Activated CD8-positive, alpha-beta memory T cell treated with anti-CD3 and anti-CD28 coated beads for 48 hours (primary cell): ENCODE data around the gene TOM1L2.

Experiments
- DNase-seq, 3 experiments: peaks; one replicate each; pipeline ENCODE4 v3.0.0-alpha.2; 2020; ENCODE audit warnings: low read depth in 2 of 3, low spot score in 2 of 3

TOM1L2 gene

GRCh38 chr17:17823433-17824118 is 148.6 kb downstream of the TOM1L2 start:
- DNase-seq, result peak in 2 of 3 experiments; percentile 45 to 63

DNA sequence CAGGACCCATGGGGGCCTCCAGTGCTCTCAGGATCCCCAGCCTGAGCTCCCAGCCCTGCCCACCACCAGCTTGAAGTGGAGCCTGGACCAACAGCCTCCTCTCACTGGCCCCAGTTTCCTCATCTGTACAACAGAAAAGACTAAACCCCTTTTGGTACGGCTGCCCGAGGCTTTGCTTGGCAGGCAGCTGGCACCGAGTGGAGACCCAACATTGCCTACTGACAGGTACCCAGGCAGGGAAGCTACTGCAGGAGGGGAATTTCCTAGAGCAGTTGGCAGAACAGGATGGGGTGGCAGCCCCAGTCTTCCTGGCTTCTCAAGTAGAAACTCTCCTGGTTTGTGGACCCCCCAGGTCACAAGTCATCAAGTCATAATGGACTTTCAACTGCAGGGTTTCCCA is 149.6 kb downstream of the TOM1L2 start:
- DNase-seq, result no peak

- DNase-seq, result no peak
These were observed 150.0 kb downstream of the TOM1L2 start for GRCh38 chr17:17822189-17822588.

GRCh38 chr17:17820463-17821158 is 151.6 kb downstream of the TOM1L2 start:
- no peak for DNase-seq

- no peak for DNase-seq
These were observed 152.2 kb downstream of the TOM1L2 start for GRCh38 chr17:17820046-17820445.

DNA sequence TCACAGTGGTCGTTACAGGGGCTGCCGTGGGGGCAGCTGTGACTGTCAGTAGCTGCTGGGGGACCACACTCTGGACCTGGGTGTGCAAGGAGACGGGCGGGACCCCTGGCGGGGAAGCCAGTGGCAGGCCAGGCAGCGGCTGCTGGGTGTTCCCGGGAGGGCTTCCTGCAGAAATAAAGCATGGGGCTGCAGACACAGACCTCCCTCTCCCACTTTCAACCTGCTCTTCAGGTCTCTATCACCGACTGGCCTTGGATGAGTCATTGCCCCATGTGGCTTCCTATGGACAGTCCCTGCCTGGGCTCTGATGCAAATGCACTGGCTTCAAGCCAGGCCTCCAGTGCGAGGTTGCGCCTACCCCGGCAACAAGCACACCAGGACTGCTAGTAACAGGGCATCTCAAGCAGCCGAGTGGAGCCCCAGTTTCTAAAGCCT is 152.6 kb downstream of the TOM1L2 start:
- DNase-seq, result peak in 2 of 3 experiments; percentile 59 to 69

GRCh38 chr17:17819111-17819510 is 153.1 kb downstream of the TOM1L2 start:
- no peak for DNase-seq

DNA sequence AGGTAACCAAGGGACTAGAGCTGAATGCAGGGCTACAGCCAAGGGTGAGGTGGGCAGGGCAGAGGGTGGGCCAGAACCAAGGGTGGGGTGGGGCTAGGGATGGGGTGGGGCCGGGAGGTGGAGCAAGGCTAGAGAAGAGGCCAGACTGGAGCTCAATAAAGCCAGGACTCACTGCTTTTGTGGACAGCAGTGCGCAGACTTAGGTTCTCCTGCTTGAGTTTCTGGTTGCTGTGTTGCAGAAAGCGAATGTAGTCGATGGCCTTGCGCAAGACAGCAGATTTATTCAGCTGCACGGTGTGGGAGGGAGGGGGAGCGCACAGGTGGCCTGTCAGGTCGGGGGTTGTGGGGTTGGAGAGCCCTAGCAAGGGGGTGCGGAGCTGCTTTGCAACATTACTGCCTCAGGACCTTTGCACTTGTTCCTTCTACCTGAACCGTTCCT is 154.1 kb downstream of the TOM1L2 start:
- DNase-seq, result no peak

- DNase-seq, result no peak
These were observed 154.7 kb downstream of the TOM1L2 start for GRCh38 chr17:17817552-17817947.

DNA sequence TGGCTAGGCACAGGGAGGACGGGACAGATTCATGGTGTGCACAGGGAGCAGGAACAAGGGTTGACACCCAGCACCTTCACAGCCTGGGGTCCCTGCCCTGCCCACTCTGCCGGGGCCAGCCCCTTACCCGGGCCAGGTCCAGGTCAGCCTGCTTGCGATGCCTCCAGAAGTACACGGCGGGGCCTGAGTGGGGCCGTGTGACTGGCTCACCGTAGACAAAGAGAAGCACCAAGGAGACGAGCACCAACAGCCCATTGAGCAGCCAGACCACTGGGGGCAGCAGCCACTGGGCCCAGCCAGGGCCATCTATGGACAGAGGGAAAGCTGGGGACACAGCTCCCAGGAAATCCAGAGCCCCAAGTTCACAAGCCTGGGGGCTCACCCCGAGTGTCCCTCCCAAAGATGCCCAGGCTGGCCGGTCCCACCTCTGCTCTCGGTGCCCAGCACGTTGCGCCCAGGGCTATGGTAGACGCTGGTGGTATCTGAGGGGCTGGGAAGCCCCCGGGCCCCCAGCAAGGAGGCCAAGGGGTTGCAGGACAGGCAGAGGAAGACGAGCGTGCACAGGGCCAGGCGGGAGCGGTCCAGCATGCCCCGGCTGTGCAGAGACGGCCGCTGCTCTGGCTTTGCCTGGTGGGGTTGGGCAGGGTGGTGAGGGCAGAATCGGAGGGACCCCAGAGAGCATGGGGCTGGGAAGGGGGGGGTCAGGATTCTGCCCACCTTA is 155.2 kb downstream of the TOM1L2 start:
- DNase-seq, result no peak

DNA sequence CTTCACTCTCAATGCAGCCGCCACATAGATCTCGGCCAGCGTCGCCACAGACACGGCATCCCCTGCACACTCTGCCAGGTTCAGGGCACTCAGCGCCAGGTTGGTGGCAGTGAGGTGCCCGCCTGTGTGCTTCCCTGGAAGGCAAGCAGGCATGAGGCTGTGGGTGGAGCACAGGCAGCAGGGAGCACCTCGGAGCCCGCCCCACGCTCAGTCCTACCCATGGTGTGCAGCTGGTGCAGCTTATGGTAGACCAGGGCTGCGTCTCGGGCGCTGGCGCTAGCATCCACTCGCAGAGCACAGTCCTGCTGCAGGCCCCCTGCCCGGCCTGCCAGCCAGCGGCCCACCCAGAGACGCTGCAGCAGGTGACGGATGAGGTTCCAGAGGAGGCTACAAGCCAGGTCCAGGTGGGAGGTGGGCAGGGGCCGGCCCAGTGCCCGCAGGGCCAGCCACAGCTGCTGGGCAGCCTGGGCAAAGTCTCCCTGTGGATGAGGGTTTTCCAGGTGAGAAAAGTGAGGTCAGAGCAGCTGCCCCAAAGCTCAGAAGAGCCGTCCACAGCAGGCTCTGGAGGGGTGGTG is 155.9 kb downstream of the TOM1L2 start:
- no peak for DNase-seq

- no peak for DNase-seq
These were observed 156.6 kb downstream of the TOM1L2 start for GRCh38 chr17:17815436-17816200.

GRCh38 chr17:17815062-17815406 is 157.2 kb downstream of the TOM1L2 start:
- DNase-seq, result no peak

GRCh38 chr17:17814162-17815061 is 157.8 kb downstream of the TOM1L2 start:
- no peak for DNase-seq

- no peak for DNase-seq
These were observed 158.5 kb downstream of the TOM1L2 start for GRCh38 chr17:17813725-17814095.

- no peak for DNase-seq
These were observed 159.0 kb downstream of the TOM1L2 start for GRCh38 chr17:17813055-17813724.

DNA sequence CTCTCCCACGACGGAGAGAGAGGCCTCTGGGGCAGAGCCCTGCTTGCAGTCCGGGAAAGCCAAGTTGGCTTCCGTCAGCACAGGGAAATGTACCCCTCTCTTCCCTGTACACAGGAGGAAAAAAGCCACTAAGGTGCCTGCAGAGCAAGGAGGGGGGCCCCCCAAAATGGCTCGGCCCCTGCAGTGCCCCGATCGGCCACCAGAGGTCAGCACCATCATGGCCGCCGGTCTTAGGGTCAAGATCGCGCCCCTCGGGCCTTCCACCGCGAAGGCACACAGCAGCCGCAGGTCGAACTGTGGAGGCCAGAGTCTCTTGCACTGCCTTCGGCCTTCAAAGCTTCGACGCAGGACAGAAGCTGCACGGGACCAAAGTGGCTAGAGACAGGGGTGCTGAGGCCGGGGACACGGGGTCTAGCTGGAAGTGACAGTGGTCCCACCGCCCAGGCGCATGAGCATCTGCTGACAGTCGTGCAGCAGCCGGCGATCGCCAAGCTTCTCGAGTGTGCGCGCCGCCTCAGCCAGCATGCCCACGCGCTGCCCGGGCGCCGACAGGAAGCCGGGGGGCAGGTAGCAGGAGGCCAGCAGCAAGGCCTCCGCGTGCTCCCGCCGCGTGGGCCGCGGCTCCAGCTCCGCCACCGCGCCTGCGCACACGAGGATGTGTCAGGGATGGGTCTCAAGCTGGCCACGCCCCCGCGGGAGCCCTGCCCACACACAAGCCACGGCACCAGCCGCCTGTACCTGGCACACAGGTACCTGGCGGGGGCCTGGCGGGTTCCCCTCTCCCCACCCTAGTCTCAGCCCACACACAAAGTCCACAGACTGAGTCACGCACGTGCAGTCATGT is 159.8 kb downstream of the TOM1L2 start:
- DNase-seq, result peak; percentile 37 to 84 (median 70)

DNA sequence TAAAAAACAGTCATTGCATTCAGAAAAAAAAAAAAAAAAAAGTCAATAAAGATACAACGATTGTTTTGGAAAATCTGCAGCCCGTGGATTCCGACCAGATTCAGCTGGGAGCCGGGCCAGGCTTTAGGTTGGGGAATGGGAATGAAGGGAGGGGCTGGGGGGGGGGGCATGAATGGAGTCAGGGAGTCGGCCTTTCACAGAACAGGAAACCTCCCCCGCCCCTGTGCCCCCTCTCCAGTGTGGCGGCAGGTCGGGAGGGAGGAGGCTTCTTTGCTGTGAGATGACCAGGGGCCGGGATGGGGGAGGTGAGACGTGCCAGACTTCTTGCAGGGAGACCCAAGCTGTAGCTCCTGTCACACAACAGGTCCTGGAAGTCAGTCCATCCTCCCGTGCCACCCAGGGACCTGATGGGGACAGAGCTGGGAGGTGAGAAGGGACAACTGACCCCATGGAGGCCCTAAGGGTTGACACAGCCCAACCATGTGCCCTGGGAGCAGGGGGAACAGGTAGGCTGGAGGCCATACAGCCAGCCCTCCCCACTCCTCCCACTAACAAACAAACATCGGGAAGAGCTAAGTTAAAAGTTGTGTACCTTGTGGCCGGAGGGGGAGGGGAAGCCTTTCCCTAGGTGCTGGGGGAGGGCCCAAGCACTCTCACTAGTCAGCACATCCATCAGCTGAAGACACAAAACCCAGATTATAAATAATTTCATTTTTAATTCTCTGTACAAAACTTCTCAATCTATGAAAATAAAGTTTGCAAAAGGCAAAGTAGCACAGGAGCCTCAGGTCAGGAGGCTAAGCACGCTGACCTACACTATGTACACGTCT is 160.6 kb downstream of the TOM1L2 start:
- DNase-seq, result no peak
